ENCODE data around the gene PCDH9.

The PCDH9 gene

GRCh38 chr13:66659701-66660467 lies 570.3 kb downstream of the PCDH9 start:
- no peaks in the 10 kb centered on the region for H3K36me3 ChIP-seq (ENCODE audit: control insufficient read depth, insufficient read depth, low read length)
- H3K27me3 ChIP-seq (replicated peaks; ENCODE audit: control insufficient read depth, insufficient read depth, low read length): no peaks in the 10 kb centered on the region
- no peak for TF ChIP-seq CTCF (IDR thresholded peaks at IDR 0.05; ENCODE audit: insufficient read depth, low read length, poor library complexity, severe bottlenecking)
- H3K4me3 ChIP-seq (replicated peaks; ENCODE audit: low read depth, low read length): no peak overlapping the region
- DNase-seq (ENCODE audit: extremely low read depth, insufficient read length): no peak

GRCh38 chr13:66659286-66659685 lies 570.9 kb downstream of the PCDH9 start:
- H3K27me3 ChIP-seq (replicated peaks; ENCODE audit: control insufficient read depth, insufficient read depth, low read length): no peaks in the 10 kb centered on the region
- no peak overlapping the region for H3K4me3 ChIP-seq (replicated peaks; ENCODE audit: low read depth, low read length)
- DNase-seq (ENCODE audit: extremely low read depth, insufficient read length): no peak
- H3K36me3 ChIP-seq (ENCODE audit: control insufficient read depth, insufficient read depth, low read length): no peaks in the 10 kb centered on the region
- TF ChIP-seq CTCF (IDR thresholded peaks at IDR 0.05; ENCODE audit: insufficient read depth, low read length, poor library complexity, severe bottlenecking): no peak

- Histone ChIP-seq H3K36me3 (ENCODE audit: control insufficient read depth, insufficient read depth, low read length) (no peaks in the 10 kb centered on the region), H3K4me3 (replicated peaks; ENCODE audit: low read depth, low read length) (no peak overlapping the region), H3K27me3 (replicated peaks; ENCODE audit: control insufficient read depth, insufficient read depth, low read length) (no peaks in the 10 kb centered on the region)
- DNase-seq (ENCODE audit: extremely low read depth, insufficient read length): no peak
- no peak for TF ChIP-seq CTCF (IDR thresholded peaks at IDR 0.05; ENCODE audit: insufficient read depth, low read length, poor library complexity, severe bottlenecking)
These were observed 572.8 kb downstream of the PCDH9 start for GRCh38 chr13:66657165-66657881.

GRCh38 chr13:66655847-66656454 lies 574.2 kb downstream of the PCDH9 start:
- Histone ChIP-seq H3K27me3 (replicated peaks; ENCODE audit: control insufficient read depth, insufficient read depth, low read length) (no peaks in the 10 kb centered on the region), H3K4me3 (replicated peaks; ENCODE audit: low read depth, low read length) (no peak overlapping the region), H3K36me3 (ENCODE audit: control insufficient read depth, insufficient read depth, low read length) (no peaks in the 10 kb centered on the region)
- no peak for DNase-seq (ENCODE audit: extremely low read depth, insufficient read length)
- no peak for TF ChIP-seq CTCF (IDR thresholded peaks at IDR 0.05; ENCODE audit: insufficient read depth, low read length, poor library complexity, severe bottlenecking)

- no peaks in the 10 kb centered on the region for H3K36me3 ChIP-seq (ENCODE audit: control insufficient read depth, insufficient read depth, low read length)
- H3K4me3 ChIP-seq (replicated peaks; ENCODE audit: low read depth, low read length): no peak overlapping the region
- H3K27me3 ChIP-seq (replicated peaks; ENCODE audit: control insufficient read depth, insufficient read depth, low read length): no peaks in the 10 kb centered on the region
- no peak for DNase-seq (ENCODE audit: extremely low read depth, insufficient read length)
- no peak for TF ChIP-seq CTCF (IDR thresholded peaks at IDR 0.05; ENCODE audit: insufficient read depth, low read length, poor library complexity, severe bottlenecking)
These were observed 585.2 kb downstream of the PCDH9 start for GRCh38 chr13:66644855-66645460.
